CD4-positive, alpha-beta T cell treated with Interleukin-6 for 4 hours (primary cell): ENCODE measurements around the gene SETDB1.

Experiments
- DNase-seq: peaks from one replicate; pipeline ENCODE4 v3.0.0-alpha.2; 2020; ENCODE audit warnings: mixed read lengths

Gene SETDB1

GRCh38 chr1:150944856-150945255, 18.7 kb downstream of the SETDB1 start:
- no peak for DNase-seq

- no peak for DNase-seq
Observed at GRCh38 chr1:150954708-150955107, 28.5 kb downstream of the SETDB1 start.

GRCh38 chr1:150955280-150955679, 29.1 kb downstream of the SETDB1 start:
- no peak for DNase-seq

DNA sequence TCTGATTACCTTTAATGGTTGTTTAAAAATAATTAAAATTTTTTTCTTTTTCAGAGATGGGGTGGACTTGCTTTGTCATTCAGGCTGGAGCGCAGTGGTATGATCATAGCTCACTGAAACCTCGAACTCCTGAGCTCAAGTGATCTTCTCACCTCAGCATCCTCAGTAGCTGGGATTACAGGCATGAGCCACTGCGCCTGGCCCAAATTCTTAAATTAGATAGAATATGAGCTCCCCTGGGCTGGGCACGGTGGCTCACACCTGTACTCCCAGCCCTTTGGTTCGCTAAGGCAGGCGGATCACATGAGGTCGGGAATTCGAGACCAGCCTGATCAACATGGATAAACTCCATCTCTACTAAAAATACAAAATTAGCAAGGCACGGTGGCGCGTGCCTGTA, 31.5 kb downstream of the SETDB1 start:
- no peak for DNase-seq

GRCh38 chr1:150960646-150961045, 34.5 kb downstream of the SETDB1 start:
- no peak for DNase-seq

GRCh38 chr1:150961756-150962155, 35.6 kb downstream of the SETDB1 start:
- DNase-seq = no peak

DNA sequence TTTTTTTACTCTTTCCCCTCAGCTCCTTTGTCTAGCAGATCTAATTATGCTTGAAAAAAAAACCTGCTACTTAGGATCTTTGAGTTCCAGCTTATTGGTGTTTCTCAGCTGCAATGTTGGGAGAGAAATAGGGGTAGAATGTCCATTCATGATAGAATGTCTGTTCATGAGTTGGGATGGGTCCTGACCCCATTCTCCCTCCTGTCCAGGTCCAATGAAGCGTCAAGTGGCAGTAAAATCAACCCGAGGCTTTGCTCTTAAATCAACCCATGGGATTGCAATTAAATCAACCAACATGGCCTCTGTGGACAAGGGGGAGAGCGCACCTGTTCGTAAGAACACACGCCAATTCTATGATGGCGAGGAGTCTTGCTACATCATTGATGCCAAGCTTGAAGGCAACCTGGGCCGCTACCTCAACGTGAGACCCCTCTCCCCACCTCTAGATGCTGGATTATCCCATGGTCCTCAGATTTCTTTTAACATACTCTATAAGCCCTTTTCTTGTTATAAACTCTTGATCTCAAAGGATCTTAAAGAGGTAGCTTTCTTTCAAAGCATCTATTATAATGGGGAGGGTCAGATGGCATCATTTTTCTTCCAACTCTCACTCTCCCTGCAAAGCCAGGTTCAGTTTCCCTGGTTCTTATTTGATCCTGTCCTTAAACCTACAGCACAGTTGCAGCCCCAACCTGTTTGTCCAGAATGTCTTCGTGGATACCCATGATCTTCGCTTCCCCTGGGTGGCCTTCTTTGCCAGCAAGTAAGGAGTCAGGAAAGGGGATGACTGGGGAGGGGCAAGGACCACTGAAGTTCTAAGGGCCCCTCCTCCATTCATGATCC, 37.4 kb downstream of the SETDB1 start:
- DNase-seq = no peak

GRCh38 chr1:150964164-150964489, 38.0 kb downstream of the SETDB1 start:
- no peak for DNase-seq

- DNase-seq = no peak
Observed at GRCh38 chr1:150965605-150966004, 39.4 kb downstream of the SETDB1 start.

DNA sequence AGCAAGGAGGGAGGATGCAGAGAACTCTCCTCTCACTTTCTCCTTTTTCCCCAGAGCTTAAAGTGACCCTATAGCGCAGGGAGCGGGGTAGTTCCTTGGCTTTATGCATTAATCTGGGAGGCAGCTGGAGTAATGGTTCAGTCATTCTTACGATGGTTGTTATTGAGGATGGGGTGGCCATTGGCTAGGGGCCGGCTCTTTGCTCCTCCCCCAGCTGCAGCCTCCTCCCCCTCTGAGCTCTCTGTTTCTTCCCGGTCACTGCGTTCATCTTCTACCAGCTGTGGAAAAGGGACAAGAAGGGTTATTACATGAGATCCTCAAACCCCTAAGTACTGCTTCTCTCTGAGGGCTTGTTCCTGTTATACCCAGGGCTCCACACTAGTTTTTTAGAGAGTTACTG, 39.8 kb downstream of the SETDB1 start:
- DNase-seq = no peak

- DNase-seq = no peak
Observed at GRCh38 chr1:150967936-150968335, 41.8 kb downstream of the SETDB1 start.

- DNase-seq = no peak
Observed at GRCh38 chr1:150968491-150968890, 42.3 kb downstream of the SETDB1 start.

DNA sequence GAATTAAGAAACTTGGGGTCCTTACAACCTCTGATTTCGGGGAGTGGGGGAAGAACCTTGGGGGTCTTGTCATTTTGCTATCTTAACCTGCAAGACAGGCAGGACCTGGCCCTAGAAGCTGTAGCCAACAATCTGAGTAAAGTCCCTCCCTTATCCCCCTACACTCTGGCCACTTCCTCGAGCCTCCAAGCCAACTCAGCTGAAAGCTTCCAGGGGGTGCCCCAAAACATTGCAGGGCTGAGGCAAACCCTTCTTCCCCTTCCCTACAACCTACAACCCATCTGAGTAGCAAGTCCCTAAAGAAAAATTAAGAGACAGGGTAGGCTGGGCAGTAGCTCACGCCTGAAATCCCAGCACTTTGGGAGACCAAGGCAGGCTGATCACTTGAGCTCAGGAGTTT, 43.5 kb downstream of the SETDB1 start:
- DNase-seq = no peak

GRCh38 chr1:150970808-150971582, 44.8 kb downstream of the SETDB1 start:
- no peak for DNase-seq

GRCh38 chr1:150971583-150972416, 45.6 kb downstream of the SETDB1 start:
- DNase-seq = no peak

DNA sequence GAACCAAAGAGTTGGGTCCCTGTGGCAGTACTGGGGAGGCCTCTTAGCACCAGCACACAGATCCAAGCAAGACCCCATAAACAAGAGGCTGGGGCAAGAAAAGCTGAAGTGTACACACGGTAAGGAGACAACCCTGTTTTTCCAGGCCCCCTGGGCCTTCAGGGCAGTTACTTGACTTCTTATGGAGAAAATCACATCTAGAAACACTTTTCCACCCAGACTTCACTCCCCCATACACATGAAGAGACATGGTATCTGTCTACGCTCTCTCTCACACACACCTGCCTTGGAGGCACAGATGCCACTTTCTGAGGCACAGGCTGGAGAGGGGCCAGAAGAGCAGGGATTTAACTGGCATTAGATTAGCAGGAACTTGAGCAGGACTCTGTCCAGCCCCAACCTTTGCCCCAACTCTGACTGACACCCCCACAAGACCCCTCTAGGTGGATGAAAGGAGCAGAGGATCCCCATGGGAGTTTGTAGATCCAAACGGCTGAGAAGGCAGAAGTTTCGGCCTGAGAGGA, 46.3 kb downstream of the SETDB1 start:
- no peak for DNase-seq

- DNase-seq = no peak
Observed at GRCh38 chr1:150973258-150973835, 47.2 kb downstream of the SETDB1 start.

GRCh38 chr1:150973836-150974579, 47.8 kb downstream of the SETDB1 start:
- peak; percentile 57 for DNase-seq

DNA sequence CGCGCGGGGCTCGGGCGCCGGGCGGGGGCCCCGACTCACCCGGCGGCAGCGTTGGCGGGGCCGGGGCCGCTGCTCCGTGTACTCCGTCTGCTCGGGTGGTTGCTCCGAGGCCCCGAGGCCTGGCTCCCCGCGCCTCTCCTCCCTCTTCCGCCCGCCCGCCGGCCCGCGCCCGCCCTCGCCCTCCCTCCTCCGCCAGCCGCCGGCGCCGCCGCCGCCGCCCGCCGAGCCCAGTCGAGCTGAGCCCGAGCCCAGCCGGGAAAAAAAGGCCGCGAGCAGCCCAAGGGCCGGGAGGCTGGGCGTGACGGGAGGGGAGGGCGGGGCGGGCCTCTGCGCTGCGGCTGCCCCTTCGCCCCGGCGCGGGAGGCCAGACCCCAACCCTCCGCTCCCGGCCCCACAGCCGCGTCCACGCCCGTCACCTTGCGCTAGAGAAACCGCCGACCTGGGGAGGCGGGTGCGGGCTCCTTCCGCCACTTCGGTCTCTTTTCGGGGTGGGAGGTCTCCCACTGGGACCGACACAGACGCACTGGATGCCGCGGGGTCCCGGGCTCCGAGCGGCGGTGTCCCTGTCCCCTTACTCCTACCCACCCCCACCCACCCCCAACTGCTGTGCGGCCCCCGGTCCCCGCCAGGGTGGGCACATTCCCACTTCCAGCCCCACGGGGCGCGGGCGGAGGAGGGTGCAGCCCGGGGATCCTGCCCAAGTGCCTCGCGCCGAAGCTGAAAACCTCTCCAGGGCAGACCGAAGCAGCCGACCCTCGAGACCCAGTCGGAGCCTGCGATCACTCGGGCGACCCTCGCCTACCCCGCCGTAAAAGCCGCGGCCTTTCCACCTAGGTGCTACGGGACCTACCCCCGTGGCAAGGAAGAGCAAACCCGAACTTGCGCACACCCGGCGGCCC, 48.7 kb downstream of the SETDB1 start, which contains the start of gene CERS2:
Gene CERS2 (minus strand): TSS at position 256 of the 899 bp plus-strand sequence. CDS start 5,745 bp downstream, outside the sequence.
- DNase-seq = peak; percentile 84

- DNase-seq = no peak
Observed at GRCh38 chr1:150976401-150976821, 50.2 kb downstream of the SETDB1 start.
